ENCODE measurements around the gene DUSP3.

GRCh38 chr17:43814026-43814425 is 35.2 kb upstream of the DUSP3 start:
- TF ChIP-seq CTCF (IDR thresholded peaks at IDR 0.05; ENCODE audit: insufficient read depth, low read length) = no peak
- TF ChIP-seq POLR2AphosphoS5 (IDR thresholded peaks at IDR 0.05; ENCODE audit: low read depth) = no peak
- TF ChIP-seq SPI1 (IDR thresholded peaks at IDR 0.05; ENCODE audit: borderline replicate concordance, low read depth) = no peak
- TF ChIP-seq REST (IDR thresholded peaks at IDR 0.05; ENCODE audit: insufficient replicate concordance, low read depth) = no peak
- no peak for TF ChIP-seq GABPA (IDR thresholded peaks at IDR 0.05; ENCODE audit: low read depth)

Data from HL-60 (cell line).